Chondrocyte (in vitro differentiated cells): ENCODE measurements around the gene CPPED1. TPM values are rescaled to one million over a fixed set of nuclear protein-coding genes. Genes with fewer than 3 reads are reported as not detected.

Experiments
- DNase-seq: peaks from one replicate; pipeline ENCODE4 v3.0.0; 2021; ENCODE audit warnings: mixed read lengths, low spot score
- H3K27ac Mint-ChIP-seq: one replicate; pipeline ENCODE4 v1.8.0; 2021; ENCODE audit warnings: mild to moderate bottlenecking, moderate library complexity, mixed read lengths; ENCODE audit not compliant: unreplicated experiment
- H3K27me3 Mint-ChIP-seq: 2 replicates; pipeline ENCODE4 v1.8.0; 2021; ENCODE audit warnings: low read depth, mixed read lengths
- H3K36me3 Mint-ChIP-seq: 2 replicates; pipeline ENCODE4 v1.8.0; 2021; ENCODE audit warnings: low read depth, mixed read lengths
- H3K4me1 Mint-ChIP-seq: 2 replicates; pipeline ENCODE4 v1.8.0; 2021; ENCODE audit warnings: low read depth, mild to moderate bottlenecking, mixed read lengths
- H3K4me3 Mint-ChIP-seq: one replicate; pipeline ENCODE4 v1.8.0; 2021; ENCODE audit warnings: mild to moderate bottlenecking, moderate library complexity, mixed read lengths; ENCODE audit not compliant: unreplicated experiment
- H3K9me3 Mint-ChIP-seq: 2 replicates; pipeline ENCODE4 v1.8.0; 2021; ENCODE audit warnings: low read depth, mixed read lengths
- microRNA-seq: library from miRNA; unstranded; fragments of <30 nt; microRNA quantifications from one replicate; pipeline ENCODE4 v1.2.0, GENCODE V29; 2020; ENCODE audit warnings: borderline number of aligned reads
- total RNA-seq: library from RNA; stranded (reverse); gene quantifications from 3 replicates; pipeline ENCODE4 v1.2.1, GENCODE V29; 2021
- TF ChIP-seq, protein P1 (sequence below): fragments of 200-600 bp; sonication (generic); IDR thresholded peaks from 2 replicates; pipeline ENCODE4 v1.5.0; 2021; ENCODE audit warnings: antibody characterized with exemption, mild to moderate bottlenecking, moderate library complexity

CPPED1 gene
- total RNA-seq, 1 donor from 2014 or later, result 18.1 TPM

DNA sequence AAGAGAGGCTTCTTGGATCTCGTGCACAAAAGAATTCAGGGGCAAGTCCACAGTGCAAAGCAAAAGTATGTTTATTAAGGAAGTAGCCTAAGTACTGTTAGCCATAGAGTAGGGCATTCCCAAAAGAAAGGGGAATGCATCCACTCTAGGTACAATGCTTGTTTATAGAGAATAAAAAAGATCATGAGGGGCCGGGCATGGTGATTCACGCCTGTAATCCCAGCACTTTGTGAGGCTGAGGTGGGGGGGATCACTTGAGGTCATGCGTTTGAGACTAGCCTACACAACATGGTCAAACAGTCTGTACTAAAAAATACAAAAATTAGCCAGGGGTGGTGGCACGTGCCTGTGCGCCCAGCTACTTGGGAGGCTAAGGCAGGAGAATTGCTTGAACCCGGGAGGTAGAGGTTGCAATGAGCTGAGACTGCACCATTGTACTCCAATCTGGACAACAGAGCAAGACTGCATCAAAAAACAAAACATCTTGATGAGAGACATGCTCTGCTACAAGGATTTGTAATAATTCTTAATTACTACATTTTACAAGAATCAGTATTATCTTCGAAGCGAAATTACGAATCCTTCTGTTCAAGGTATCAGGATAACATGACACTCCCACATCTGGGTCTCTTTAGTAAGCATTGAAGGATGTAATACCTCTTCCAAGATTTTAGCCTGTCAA is 191.6 kb downstream of the CPPED1 start:
- Mint-ChIP-seq H3K4me3 (no peak overlapping the region), H3K27ac (no peak overlapping the region), H3K4me1 (no peaks in the 10 kb centered on the region), H3K9me3 (peaks cover 10% of the 10 kb centered on the region), H3K27me3 (peaks cover 15% of the 10 kb centered on the region), H3K36me3 (no peaks in the 10 kb centered on the region)
- no peak for DNase-seq
- TF ChIP-seq, protein P1, sequence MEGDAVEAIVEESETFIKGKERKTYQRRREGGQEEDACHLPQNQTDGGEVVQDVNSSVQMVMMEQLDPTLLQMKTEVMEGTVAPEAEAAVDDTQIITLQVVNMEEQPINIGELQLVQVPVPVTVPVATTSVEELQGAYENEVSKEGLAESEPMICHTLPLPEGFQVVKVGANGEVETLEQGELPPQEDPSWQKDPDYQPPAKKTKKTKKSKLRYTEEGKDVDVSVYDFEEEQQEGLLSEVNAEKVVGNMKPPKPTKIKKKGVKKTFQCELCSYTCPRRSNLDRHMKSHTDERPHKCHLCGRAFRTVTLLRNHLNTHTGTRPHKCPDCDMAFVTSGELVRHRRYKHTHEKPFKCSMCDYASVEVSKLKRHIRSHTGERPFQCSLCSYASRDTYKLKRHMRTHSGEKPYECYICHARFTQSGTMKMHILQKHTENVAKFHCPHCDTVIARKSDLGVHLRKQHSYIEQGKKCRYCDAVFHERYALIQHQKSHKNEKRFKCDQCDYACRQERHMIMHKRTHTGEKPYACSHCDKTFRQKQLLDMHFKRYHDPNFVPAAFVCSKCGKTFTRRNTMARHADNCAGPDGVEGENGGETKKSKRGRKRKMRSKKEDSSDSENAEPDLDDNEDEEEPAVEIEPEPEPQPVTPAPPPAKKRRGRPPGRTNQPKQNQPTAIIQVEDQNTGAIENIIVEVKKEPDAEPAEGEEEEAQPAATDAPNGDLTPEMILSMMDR, result no peak

DNA sequence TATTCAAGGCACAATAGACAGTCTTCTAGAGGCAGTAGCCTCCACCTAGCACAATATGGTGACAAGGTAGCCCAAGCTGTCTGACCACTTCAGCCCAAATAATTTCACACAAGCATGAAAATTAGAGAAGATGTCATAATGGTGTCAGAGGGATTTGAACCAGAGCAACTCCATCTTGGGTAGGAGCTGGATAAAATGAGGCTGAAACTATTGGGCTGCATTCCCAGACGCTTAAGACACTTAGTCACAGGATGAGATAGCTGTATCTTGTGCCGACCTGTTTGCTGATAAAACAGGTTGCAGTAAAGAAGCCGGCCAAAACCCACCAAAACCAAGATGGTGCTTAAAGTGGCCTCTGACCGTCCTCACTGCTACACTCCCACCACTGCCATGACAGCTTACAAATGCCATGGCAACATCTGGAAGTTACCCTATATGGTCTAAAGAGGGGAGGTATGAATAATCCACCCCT is 192.6 kb downstream of the CPPED1 start:
- Mint-ChIP-seq H3K36me3 (no peaks in the 10 kb centered on the region), H3K27ac (no peak overlapping the region), H3K4me3 (no peak overlapping the region), H3K27me3 (peaks cover 15% of the 10 kb centered on the region), H3K4me1 (no peaks in the 10 kb centered on the region), H3K9me3 (peaks cover 19% of the 10 kb centered on the region)
- TF ChIP-seq, protein P1, result no peak
- DNase-seq, result no peak

DNA sequence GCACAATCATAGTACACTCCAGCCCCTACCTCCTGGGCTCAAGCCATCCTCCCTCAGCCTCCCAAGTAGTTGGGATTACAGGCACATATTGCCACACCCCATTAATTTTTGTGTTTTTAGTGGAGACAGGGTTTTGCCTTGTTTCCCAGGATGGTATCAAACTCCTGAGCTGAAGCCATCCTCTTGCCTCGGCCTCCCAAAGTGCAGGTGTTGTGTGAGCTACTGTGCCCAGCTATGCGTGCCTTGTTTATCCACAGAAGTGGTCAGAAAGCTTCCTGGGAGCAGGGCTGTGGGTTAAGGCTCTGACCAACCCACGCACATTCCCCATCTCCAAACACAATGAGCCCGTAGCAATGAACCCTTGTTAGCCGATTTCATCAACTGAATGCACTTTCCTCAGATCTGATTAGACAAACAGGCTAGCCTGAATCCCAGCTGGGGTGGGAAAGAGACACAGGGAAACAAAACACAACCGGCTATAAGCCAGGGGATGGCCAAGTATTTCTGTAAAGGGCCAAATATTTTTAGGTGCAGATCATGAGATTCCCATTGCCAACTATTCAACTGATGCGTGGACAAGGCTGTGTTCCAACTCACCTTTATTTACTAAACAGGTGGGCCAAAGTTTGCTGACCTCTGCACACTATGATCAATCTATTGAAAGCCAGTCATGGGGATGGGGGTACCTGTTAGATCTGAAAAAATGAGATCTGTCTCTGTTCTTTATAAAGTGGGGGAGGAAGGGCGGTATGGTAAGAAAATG is 193.6 kb downstream of the CPPED1 start:
- no peaks in the 10 kb centered on the region for H3K4me1 Mint-ChIP-seq
- H3K27ac Mint-ChIP-seq, result no peak overlapping the region
- TF ChIP-seq, protein P1, result no peak
- H3K9me3 Mint-ChIP-seq, result peaks cover 26% of the 10 kb centered on the region
- peaks cover 19% of the 10 kb centered on the region for H3K27me3 Mint-ChIP-seq
- no peak overlapping the region for H3K4me3 Mint-ChIP-seq
- no peak for DNase-seq
- H3K36me3 Mint-ChIP-seq, result no peaks in the 10 kb centered on the region

Small RNA genes lying within 50 kb of the gene (microRNA-seq; reads per million reads assigned to microRNA genes)
- gene MIR4718, result not detected

Other genes with a start within 250 kb of the CPPED1 start
- 0.12 to 3.1 TPM (median 1.6 TPM) in 3 replicates for gene SHISA9, start 97.7 kb upstream of the CPPED1 start, total RNA-seq